Choroid plexus epithelial cell (primary cell): ENCODE measurements around the gene MRPL34.

Experiments
- DNase-seq: peaks from one replicate; pipeline ENCODE4 v3.0.0-alpha.2; 2010; ENCODE audit warnings: low read depth
- H3K4me3 ChIP-seq: 2 replicates; pipeline ENCODE4 v1.5.1; 2011; ENCODE audit warnings: low read depth, mild to moderate bottlenecking, control low read depth, low read length, moderate library complexity
- CTCF ChIP-seq: conservative IDR thresholded peaks from 2 replicates; pipeline ENCODE4 v1.5.1; 2011; ENCODE audit warnings: low read depth, mild to moderate bottlenecking, control low read depth, inconsistent platforms, low read length, moderate library complexity

The MRPL34 gene

GRCh38 chr19:17329366-17330261 lies 23.9 kb downstream of the MRPL34 start:
- DNase-seq = no peak
- H3K4me3 ChIP-seq = no peak overlapping the region
- TF ChIP-seq CTCF = no peak

DNA sequence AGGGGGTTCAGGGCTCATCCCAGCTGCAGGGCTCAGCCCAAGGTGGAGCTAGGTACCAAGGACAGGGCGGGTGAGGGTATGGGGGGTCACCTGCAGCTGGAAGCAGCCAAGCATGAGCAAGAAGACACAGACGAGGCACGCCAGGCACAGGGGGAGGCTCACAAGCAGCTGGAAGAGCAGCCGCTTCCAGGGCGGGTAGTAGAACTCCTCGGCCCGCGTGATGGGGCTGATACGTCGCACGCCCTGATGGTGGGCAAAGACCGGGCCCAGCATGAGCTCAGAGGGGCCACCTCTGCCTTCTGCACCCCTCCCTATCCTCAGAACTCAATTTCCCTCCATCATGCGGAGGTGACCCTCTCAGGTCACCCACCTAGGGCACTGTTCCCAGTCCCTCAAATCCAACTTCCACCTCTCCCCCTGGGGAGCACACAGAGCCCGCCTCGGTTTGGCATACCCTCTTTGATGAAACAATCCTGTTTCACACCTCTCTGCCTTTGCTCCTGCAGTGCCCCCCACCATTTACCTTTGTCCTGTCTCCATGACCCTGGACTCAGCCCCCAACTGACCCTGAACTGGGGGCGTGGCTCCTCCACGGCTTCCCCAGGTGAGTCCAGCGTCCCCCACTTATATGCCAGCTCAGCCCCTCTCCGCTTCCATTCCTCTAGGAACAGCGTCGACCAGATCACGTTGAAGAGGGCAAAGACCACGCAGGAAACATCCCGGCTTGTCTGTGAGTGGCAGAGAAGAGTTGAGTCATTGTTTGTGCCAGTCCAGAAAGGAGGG lies 24.8 kb downstream of the MRPL34 start:
- no peak for DNase-seq
- TF ChIP-seq CTCF = no peak

GRCh38 chr19:17331045-17331558 lies 25.4 kb downstream of the MRPL34 start:
- no peak for TF ChIP-seq CTCF
- no peak for DNase-seq
- H3K4me3 ChIP-seq = no peak overlapping the region

More for the DNA sequence above, 24.8 kb downstream of the MRPL34 start:
- H3K4me3 ChIP-seq = no peak overlapping the region

- TF ChIP-seq CTCF = no peak
- no peak for DNase-seq
- H3K4me3 ChIP-seq = no peak overlapping the region
These were observed 26.6 kb downstream of the MRPL34 start for GRCh38 chr19:17332360-17332676.

GRCh38 chr19:17332677-17333581 lies 27.3 kb downstream of the MRPL34 start:
- no peak for TF ChIP-seq CTCF
- H3K4me3 ChIP-seq = no peak overlapping the region
- DNase-seq = peak; percentile 65

GRCh38 chr19:17333611-17334413 lies 28.1 kb downstream of the MRPL34 start:
- TF ChIP-seq CTCF = no peak
- peak; percentile 84 for DNase-seq
- peak overlapping the region; percentile 68 for H3K4me3 ChIP-seq
